GM12801 (cell line): ENCODE results near the gene SLC22A3.

Experiments used
- TF ChIP-seq, protein P1 (sequence below): IDR thresholded peaks from one replicate; pipeline ENCODE4 v1.5.1; 2011; ENCODE audit warnings: control low read depth; ENCODE audit not compliant: insufficient read length; ENCODE audit errors: extremely low read depth

Gene SLC22A3

GRCh38 chr6:160438481-160438880 lies 90.3 kb downstream of the SLC22A3 start:
- TF ChIP-seq, protein P1, sequence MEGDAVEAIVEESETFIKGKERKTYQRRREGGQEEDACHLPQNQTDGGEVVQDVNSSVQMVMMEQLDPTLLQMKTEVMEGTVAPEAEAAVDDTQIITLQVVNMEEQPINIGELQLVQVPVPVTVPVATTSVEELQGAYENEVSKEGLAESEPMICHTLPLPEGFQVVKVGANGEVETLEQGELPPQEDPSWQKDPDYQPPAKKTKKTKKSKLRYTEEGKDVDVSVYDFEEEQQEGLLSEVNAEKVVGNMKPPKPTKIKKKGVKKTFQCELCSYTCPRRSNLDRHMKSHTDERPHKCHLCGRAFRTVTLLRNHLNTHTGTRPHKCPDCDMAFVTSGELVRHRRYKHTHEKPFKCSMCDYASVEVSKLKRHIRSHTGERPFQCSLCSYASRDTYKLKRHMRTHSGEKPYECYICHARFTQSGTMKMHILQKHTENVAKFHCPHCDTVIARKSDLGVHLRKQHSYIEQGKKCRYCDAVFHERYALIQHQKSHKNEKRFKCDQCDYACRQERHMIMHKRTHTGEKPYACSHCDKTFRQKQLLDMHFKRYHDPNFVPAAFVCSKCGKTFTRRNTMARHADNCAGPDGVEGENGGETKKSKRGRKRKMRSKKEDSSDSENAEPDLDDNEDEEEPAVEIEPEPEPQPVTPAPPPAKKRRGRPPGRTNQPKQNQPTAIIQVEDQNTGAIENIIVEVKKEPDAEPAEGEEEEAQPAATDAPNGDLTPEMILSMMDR = no peak

GRCh38 chr6:160439751-160440150 lies 91.6 kb downstream of the SLC22A3 start:
- TF ChIP-seq, protein P1 = no peak

GRCh38 chr6:160442151-160442550 lies 94.0 kb downstream of the SLC22A3 start:
- TF ChIP-seq, protein P1 = no peak

DNA sequence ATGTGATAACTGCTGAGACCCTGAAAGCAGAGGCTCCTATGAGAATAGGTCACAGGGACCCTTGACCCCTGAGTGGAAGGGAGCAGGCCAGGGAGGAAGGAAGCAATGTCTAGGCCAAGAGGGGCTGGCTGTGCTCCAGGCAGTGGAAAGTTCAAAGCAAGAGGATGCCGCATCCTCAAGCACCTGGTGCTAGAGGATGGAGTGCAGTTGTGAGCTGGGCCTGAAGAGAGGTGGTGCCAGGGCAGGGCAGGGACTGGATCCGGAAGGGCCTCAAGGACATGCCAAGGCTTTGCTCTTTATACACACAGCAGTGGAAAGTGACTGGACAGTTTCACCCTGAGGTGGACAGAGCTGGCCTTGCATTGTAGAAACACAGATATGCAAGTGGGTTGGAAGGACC lies 97.0 kb downstream of the SLC22A3 start:
- TF ChIP-seq, protein P1 = no peak

GRCh38 chr6:160447350-160447749 lies 99.2 kb downstream of the SLC22A3 start:
- TF ChIP-seq, protein P1 = no peak

- TF ChIP-seq, protein P1 = no peak
Observed at GRCh38 chr6:160450849-160451248, 102.7 kb downstream of the SLC22A3 start.

GRCh38 chr6:160454303-160454702 lies 106.1 kb downstream of the SLC22A3 start:
- TF ChIP-seq, protein P1 = no peak

DNA sequence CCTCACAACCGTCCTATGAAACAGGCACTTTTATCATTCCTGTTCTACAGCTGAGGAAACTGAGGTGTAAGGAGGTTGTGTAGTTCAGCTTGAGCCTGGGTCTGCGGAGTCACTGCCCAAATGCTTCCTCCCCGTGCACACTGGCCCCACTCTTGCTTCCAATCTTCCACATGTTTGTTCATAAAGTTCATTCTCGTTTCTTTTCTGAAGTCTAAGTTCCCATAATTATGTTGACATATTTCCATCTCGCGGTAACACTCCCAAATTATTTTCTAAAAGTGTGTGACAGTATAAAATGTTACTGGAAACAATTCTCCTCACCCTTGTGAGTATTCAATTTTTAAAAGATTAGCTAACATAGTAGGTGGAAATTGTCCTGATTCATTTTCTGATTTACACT lies 106.9 kb downstream of the SLC22A3 start:
- TF ChIP-seq, protein P1 = no peak
